ENCODE data around the gene OR52B6. TPM values are rescaled to one million over a fixed set of nuclear protein-coding genes. Genes with fewer than 3 reads are reported as not detected.
A peak's percentile ranks its signal among the peaks of the same experiment; 100 is the strongest.
"Not testable (repeated sequence)": the region's sequence is repeated elsewhere in the genome, so short reads cannot be mapped to it uniquely, and the experiment has no call there.

Gene OR52B6
- total RNA-seq, 2 experiments from 2014 or later = not detected

- no peaks in the 10 kb centered on the region for H3K4me1 Mint-ChIP-seq
- DNase-seq = no peak
- no peak overlapping the region for H3K27ac Mint-ChIP-seq
- no peaks in the 10 kb centered on the region for H3K36me3 Mint-ChIP-seq
- no peak overlapping the region for H3K4me3 Mint-ChIP-seq
- H3K9me3 Mint-ChIP-seq = no peaks in the 10 kb centered on the region
- H3K27me3 Mint-ChIP-seq = no peaks in the 10 kb centered on the region
Measured at GRCh38 chr11:5577101-5577500, 3.6 kb upstream of the OR52B6 start.

- no peak for DNase-seq
- Mint-ChIP-seq H3K4me3 (no peak overlapping the region), H3K27me3 (no peaks in the 10 kb centered on the region), H3K27ac (no peak overlapping the region), H3K4me1 (no peaks in the 10 kb centered on the region), H3K9me3 (no peaks in the 10 kb centered on the region), H3K36me3 (no peaks in the 10 kb centered on the region)
Measured at GRCh38 chr11:5581014-5581413, 337 bp downstream of the OR52B6 start.

GRCh38 chr11:5584458-5584857 is 3.8 kb downstream of the OR52B6 start:
- not testable (repeated sequence) for H3K36me3 Mint-ChIP-seq, H3K27ac Mint-ChIP-seq, H3K4me3 Mint-ChIP-seq, DNase-seq, H3K27me3 Mint-ChIP-seq, H3K9me3 Mint-ChIP-seq, H3K4me1 Mint-ChIP-seq

GRCh38 chr11:5589906-5590305 is 9.2 kb downstream of the OR52B6 start:
- not testable (repeated sequence) for H3K27me3 Mint-ChIP-seq, H3K4me1 Mint-ChIP-seq, DNase-seq, H3K36me3 Mint-ChIP-seq, H3K27ac Mint-ChIP-seq, H3K9me3 Mint-ChIP-seq, H3K4me3 Mint-ChIP-seq

- no peak overlapping the region for H3K27ac Mint-ChIP-seq
- H3K4me3 Mint-ChIP-seq = no peak overlapping the region
- DNase-seq = no peak
- H3K9me3 Mint-ChIP-seq = no peaks in the 10 kb centered on the region
- peaks cover 10% of the 10 kb centered on the region for H3K27me3 Mint-ChIP-seq
- peaks cover 6% of the 10 kb centered on the region for H3K4me1 Mint-ChIP-seq
- no peaks in the 10 kb centered on the region for H3K36me3 Mint-ChIP-seq
Measured at GRCh38 chr11:5591613-5592012, 10.9 kb downstream of the OR52B6 start.

- no peak for DNase-seq
- no peaks in the 10 kb centered on the region for H3K9me3 Mint-ChIP-seq
- no peak overlapping the region for H3K27ac Mint-ChIP-seq
- no peak overlapping the region for H3K4me3 Mint-ChIP-seq
- peaks cover 10% of the 10 kb centered on the region for H3K4me1 Mint-ChIP-seq
- peaks cover 15% of the 10 kb centered on the region for H3K27me3 Mint-ChIP-seq
- H3K36me3 Mint-ChIP-seq = no peaks in the 10 kb centered on the region
Measured at GRCh38 chr11:5592615-5593014, 11.9 kb downstream of the OR52B6 start.

GRCh38 chr11:5593146-5593545 is 12.5 kb downstream of the OR52B6 start:
- Mint-ChIP-seq H3K4me1 (peaks cover 10% of the 10 kb centered on the region), H3K27ac (no peak overlapping the region)

GRCh38 chr11:5596607-5597201 is 16.0 kb downstream of the OR52B6 start, which contains the start of gene TRIM6:
TSS of gene TRIM6 (plus strand) at chr11:5596637. CDS start at chr11:5596898, 261 bp downstream.
- Mint-ChIP-seq H3K9me3 (no peaks in the 10 kb centered on the region), H3K27ac (peak within 1 kb of the TSS; percentile 56), H3K36me3 (no peaks in the 10 kb centered on the region), H3K27me3 (peaks cover 15% of the 10 kb centered on the region), H3K4me1 (peaks cover 12% of the 10 kb centered on the region), H3K4me3 (peak within 1 kb of the TSS; percentile 83)
- peak; percentile 6 for DNase-seq

More at GRCh38 chr11:5593146-5593545, 12.5 kb downstream of the OR52B6 start:
- Mint-ChIP-seq H3K36me3 (no peaks in the 10 kb centered on the region), H3K27me3 (peaks cover 15% of the 10 kb centered on the region), H3K4me3 (no peak overlapping the region), H3K9me3 (no peaks in the 10 kb centered on the region)
- no peak for DNase-seq

- Mint-ChIP-seq H3K4me3 (no peak overlapping the region), H3K27ac (no peak overlapping the region)
Measured at GRCh38 chr11:5597953-5598352, 17.3 kb downstream of the OR52B6 start.

GRCh38 chr11:5600374-5600851 is 19.7 kb downstream of the OR52B6 start:
- peaks cover 12% of the 10 kb centered on the region for H3K4me1 Mint-ChIP-seq
- peak; percentile 45 for DNase-seq
- H3K27me3 Mint-ChIP-seq = peaks cover 15% of the 10 kb centered on the region
- no peak overlapping the region for H3K4me3 Mint-ChIP-seq
- no peaks in the 10 kb centered on the region for H3K9me3 Mint-ChIP-seq
- no peak overlapping the region for H3K27ac Mint-ChIP-seq
- no peaks in the 10 kb centered on the region for H3K36me3 Mint-ChIP-seq

More at GRCh38 chr11:5597953-5598352, 17.3 kb downstream of the OR52B6 start:
- DNase-seq = no peak
- Mint-ChIP-seq H3K9me3 (no peaks in the 10 kb centered on the region), H3K36me3 (no peaks in the 10 kb centered on the region), H3K4me1 (peaks cover 12% of the 10 kb centered on the region), H3K27me3 (peaks cover 15% of the 10 kb centered on the region)

GRCh38 chr11:5602791-5603190 is 22.1 kb downstream of the OR52B6 start:
- H3K4me3 Mint-ChIP-seq, H3K4me1 Mint-ChIP-seq, H3K27me3 Mint-ChIP-seq, H3K27ac Mint-ChIP-seq, DNase-seq, H3K36me3 Mint-ChIP-seq, H3K9me3 Mint-ChIP-seq: not testable (repeated sequence)

- Mint-ChIP-seq H3K9me3 (no peaks in the 10 kb centered on the region), H3K4me1 (peaks cover 1% of the 10 kb centered on the region), H3K27ac (no peak overlapping the region), H3K27me3 (no peaks in the 10 kb centered on the region), H3K36me3 (no peaks in the 10 kb centered on the region), H3K4me3 (no peak overlapping the region)
- DNase-seq = no peak
Measured at GRCh38 chr11:5603326-5603725, 22.6 kb downstream of the OR52B6 start.

GRCh38 chr11:5604896-5605295 is 24.2 kb downstream of the OR52B6 start:
- H3K4me3 Mint-ChIP-seq = no peak overlapping the region
- no peak overlapping the region for H3K27ac Mint-ChIP-seq
- no peaks in the 10 kb centered on the region for H3K27me3 Mint-ChIP-seq
- no peaks in the 10 kb centered on the region for H3K36me3 Mint-ChIP-seq
- no peak for DNase-seq
- no peaks in the 10 kb centered on the region for H3K4me1 Mint-ChIP-seq
- H3K9me3 Mint-ChIP-seq = no peaks in the 10 kb centered on the region

- no peak for DNase-seq
- no peak overlapping the region for H3K27ac Mint-ChIP-seq
- H3K27me3 Mint-ChIP-seq = no peaks in the 10 kb centered on the region
- H3K36me3 Mint-ChIP-seq = no peaks in the 10 kb centered on the region
- H3K9me3 Mint-ChIP-seq = no peaks in the 10 kb centered on the region
- H3K4me1 Mint-ChIP-seq = no peaks in the 10 kb centered on the region
- H3K4me3 Mint-ChIP-seq = no peak overlapping the region
Measured at GRCh38 chr11:5605849-5606248, 25.2 kb downstream of the OR52B6 start.

GRCh38 chr11:5608808-5609207 is 28.1 kb downstream of the OR52B6 start:
- H3K9me3 Mint-ChIP-seq = no peaks in the 10 kb centered on the region
- no peak for DNase-seq
- H3K36me3 Mint-ChIP-seq = no peaks in the 10 kb centered on the region
- no peak overlapping the region for H3K27ac Mint-ChIP-seq
- H3K4me3 Mint-ChIP-seq = no peak overlapping the region
- H3K27me3 Mint-ChIP-seq = no peaks in the 10 kb centered on the region
- no peaks in the 10 kb centered on the region for H3K4me1 Mint-ChIP-seq

- Mint-ChIP-seq H3K36me3 (no peaks in the 10 kb centered on the region), H3K4me3 (no peak overlapping the region), H3K4me1 (no peaks in the 10 kb centered on the region), H3K27me3 (no peaks in the 10 kb centered on the region), H3K27ac (no peak overlapping the region), H3K9me3 (no peaks in the 10 kb centered on the region)
- DNase-seq = no peak
Measured at GRCh38 chr11:5610446-5610845, 29.8 kb downstream of the OR52B6 start.
